Right hindlimb (tissue), 1 donor: ENCODE measurements around the gene ZBTB40.

Experiments used
- DNase-seq: peaks from one replicate; pipeline ENCODE4 v3.0.0-alpha.2; 2018

The ZBTB40 gene

DNA sequence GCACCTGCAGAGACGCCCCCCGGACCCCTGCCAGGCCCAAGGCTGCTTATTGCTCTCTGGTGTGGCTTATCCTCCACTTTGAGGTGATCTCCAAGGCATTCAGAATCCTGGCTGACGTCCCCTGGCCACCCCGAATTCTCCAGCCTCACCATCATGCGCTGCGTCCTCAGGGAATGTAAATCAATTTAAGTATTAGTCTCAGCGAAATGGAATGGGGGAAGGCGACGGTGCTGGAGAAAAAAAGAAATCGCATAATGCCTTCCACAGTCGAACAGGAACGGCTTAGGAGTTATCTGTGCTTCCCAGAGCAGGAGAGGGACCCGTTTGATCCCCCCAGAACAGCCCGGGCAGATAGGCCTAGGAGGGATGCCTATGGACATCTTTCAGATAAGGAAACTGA lies 114.5 kb downstream of the ZBTB40 start:
- no peak for DNase-seq

GRCh38 chr1:22567197-22567596 lies 115.5 kb downstream of the ZBTB40 start:
- no peak for DNase-seq

DNA sequence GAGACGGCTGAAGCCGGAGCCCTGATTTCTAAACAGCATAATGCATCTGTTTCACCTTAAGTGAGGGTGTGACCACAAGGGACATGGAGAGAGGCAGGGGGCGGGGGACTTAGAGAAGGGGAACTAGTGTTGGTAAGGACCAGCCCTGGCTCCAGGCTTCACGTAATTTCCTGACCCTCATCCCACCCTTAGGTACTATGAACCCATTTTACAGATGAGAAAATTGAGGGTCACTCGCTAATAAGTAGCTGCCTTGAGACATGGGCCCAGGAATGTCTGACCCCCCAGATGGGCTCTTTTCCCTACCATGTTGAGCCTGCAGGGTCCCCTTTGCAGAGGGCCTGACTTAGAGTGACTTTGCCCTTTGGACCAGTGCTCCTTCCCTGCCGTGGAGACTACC lies 116.3 kb downstream of the ZBTB40 start:
- DNase-seq = no peak

- no peak for DNase-seq
These were observed 117.6 kb downstream of the ZBTB40 start for GRCh38 chr1:22569269-22569668.

DNA sequence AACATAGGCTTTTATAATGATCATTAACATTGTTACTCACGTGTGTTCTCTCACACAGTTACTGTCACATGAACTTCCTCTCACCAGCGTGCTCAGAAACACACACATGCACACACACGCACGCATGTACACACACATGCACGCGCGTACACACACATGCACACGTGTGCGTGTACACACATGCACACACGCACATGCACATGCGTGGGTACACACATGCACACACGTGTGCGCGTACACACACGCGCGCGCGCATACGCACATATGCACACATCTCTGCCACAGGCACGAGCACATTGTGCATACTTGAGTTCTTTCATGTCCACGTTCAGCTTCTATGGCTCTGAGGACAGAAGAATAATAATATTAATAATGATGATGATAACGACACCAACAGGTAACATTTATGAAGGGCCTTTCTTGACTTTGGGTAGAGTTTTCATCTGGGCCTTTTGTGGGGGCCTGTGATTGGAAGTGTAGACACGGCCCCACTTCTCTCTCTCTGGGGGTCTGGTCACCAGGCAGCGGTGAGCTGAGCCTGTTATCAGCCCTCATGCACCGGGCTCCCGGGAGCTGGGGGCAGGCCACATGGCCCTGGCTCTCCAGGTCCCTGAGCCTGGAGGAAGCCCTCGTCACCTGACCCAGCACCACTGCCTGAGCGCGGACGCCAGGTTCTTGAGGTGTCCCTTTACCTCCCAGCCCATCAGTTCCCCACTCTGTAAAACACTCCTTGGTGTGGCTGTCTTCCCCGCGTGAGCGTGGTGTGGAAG lies 118.7 kb downstream of the ZBTB40 start:
- no peak for DNase-seq

DNA sequence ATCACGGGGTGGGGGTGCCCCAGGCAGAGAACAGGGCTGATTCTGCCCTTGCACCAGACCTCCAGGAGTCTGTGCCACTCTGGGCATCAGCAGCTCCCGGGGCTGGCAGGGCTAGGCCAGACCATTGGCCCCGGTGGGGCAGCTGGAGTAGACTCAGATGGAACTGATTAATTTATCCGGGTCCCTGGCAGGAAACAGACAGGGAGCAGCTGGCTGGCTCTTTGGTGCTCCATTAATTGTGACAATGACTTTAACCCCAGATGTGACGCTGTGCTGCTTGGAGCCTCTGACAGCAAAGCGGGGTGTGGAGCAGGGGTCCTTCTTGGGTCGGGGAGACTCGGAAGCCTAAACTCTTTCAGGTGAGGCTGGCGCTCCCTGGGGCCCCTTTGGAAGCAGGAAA lies 121.2 kb downstream of the ZBTB40 start:
- peak; percentile 66 for DNase-seq

DNA sequence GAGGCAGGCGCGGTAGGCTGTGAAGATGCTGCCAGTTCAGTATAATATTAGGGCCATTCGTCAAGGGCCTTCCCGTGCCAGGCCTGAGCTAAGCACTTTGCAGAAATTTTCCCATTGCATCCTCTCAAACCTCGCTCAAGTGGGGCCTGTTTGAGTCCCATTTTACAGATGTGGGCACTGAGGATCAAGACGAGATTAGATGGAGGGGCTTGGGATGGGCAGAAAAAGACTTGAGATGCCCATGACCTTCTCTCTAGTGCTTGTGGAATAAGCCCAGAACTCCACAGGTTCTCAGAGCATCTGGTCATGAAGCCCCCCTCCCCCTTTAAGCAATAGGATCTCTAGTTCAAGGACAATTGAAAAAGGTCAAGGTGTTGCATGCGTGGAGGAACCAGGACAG lies 121.6 kb downstream of the ZBTB40 start:
- DNase-seq = no peak

- no peak for DNase-seq
These were observed 124.0 kb downstream of the ZBTB40 start for GRCh38 chr1:22575532-22576149.

- no peak for DNase-seq
These were observed 124.5 kb downstream of the ZBTB40 start for GRCh38 chr1:22576150-22576544.

- no peak for DNase-seq
These were observed 125.0 kb downstream of the ZBTB40 start for GRCh38 chr1:22576617-22577016.

GRCh38 chr1:22578732-22579361 lies 127.2 kb downstream of the ZBTB40 start:
- no peak for DNase-seq

- no peak for DNase-seq
These were observed 128.0 kb downstream of the ZBTB40 start for GRCh38 chr1:22579541-22580155.
